T47D (cell line): ENCODE measurements around the gene ABCA7.
"Not testable (repeated sequence)": the region's sequence is repeated elsewhere in the genome, so short reads cannot be mapped to it uniquely, and the experiment has no call there.

ENCODE experiments used
- DNase-seq, 2 experiments: peaks; one replicate each; pipeline versions ENCODE4 v3.0.0 to v3.0.0-alpha.2; 2011 to 2012; ENCODE audit warnings: low read depth in 1 of 2, low spot score in 1 of 2
- JUND ChIP-seq: IDR thresholded peaks from 2 replicates; pipeline ENCODE4 v1.6.1; 2012; ENCODE audit warnings: low read depth
- in situ Hi-C: cut with HindIII; loops from 2 replicates; pipeline ENCODE4 v1.10.0; 2016; ENCODE audit warnings: low sequenced_read_pairs, low pct_unique_long_range_greater_than_20kb

The ABCA7 gene

GRCh38 chr19:1110809-1111640, 71.1 kb downstream of the ABCA7 start:
- TF ChIP-seq JUND = no peak
- DNase-seq = no peak
- in situ Hi-C loops = no loop called here

GRCh38 chr19:1111641-1112267, 71.8 kb downstream of the ABCA7 start:
- no peak for DNase-seq
- no peak for TF ChIP-seq JUND
- in situ Hi-C loops = no loop called here

- in situ Hi-C loops = no loop called here
- peak; percentile 78 to 93 for DNase-seq
- TF ChIP-seq JUND = no peak
Observed at GRCh38 chr19:1112268-1113029, 72.5 kb downstream of the ABCA7 start.

- DNase-seq = peak; percentile 94 to 95
- no peak for TF ChIP-seq JUND
- in situ Hi-C loops = no loop called here
Observed at GRCh38 chr19:1113030-1113985, 73.4 kb downstream of the ABCA7 start.

- no peak for TF ChIP-seq JUND
- in situ Hi-C loops = no loop called here
- DNase-seq = no peak
Observed at GRCh38 chr19:1113986-1114483, 74.1 kb downstream of the ABCA7 start.

GRCh38 chr19:1114728-1115127, 74.8 kb downstream of the ABCA7 start:
- in situ Hi-C loops, DNase-seq: not testable (repeated sequence)
